NCI-H2196 treated with DMSO at 0.1 percent for 48 hours (cell line): ENCODE results near the gene DCC.

Experiments
- DNase-seq: peaks from one replicate; lab custom pipeline; 2025; ENCODE audit not compliant: unreplicated experiment; lab: John Stamatoyannopoulos, UW

Gene DCC

GRCh38 chr18:52999633-53000032 lies 659.6 kb downstream of the DCC start:
- no peak for DNase-seq

- no peak for DNase-seq
These were observed 664.8 kb downstream of the DCC start for GRCh38 chr18:53004798-53005197.

GRCh38 chr18:53018791-53019190 lies 678.8 kb downstream of the DCC start:
- no peak for DNase-seq

- DNase-seq: no peak
These were observed 685.2 kb downstream of the DCC start for GRCh38 chr18:53025247-53025646.

GRCh38 chr18:53028565-53028964 lies 688.6 kb downstream of the DCC start:
- DNase-seq: no peak

- DNase-seq: no peak
These were observed 693.1 kb downstream of the DCC start for GRCh38 chr18:53033128-53033527.

GRCh38 chr18:53038608-53039007 lies 698.6 kb downstream of the DCC start:
- DNase-seq: no peak

- DNase-seq: no peak
These were observed 700.3 kb downstream of the DCC start for GRCh38 chr18:53040286-53040685.

GRCh38 chr18:53056064-53056463 lies 716.1 kb downstream of the DCC start:
- DNase-seq: no peak

GRCh38 chr18:53070788-53071187 lies 730.8 kb downstream of the DCC start:
- no peak for DNase-seq

GRCh38 chr18:53080687-53081086 lies 740.7 kb downstream of the DCC start:
- no peak for DNase-seq

- no peak for DNase-seq
These were observed 753.6 kb downstream of the DCC start for GRCh38 chr18:53093636-53094035.

GRCh38 chr18:53101536-53102105 lies 761.6 kb downstream of the DCC start:
- DNase-seq: no peak

- no peak for DNase-seq
These were observed 774.4 kb downstream of the DCC start for GRCh38 chr18:53114441-53114840.

- DNase-seq: no peak
These were observed 776.0 kb downstream of the DCC start for GRCh38 chr18:53115876-53116585.

GRCh38 chr18:53117851-53118250 lies 777.9 kb downstream of the DCC start:
- DNase-seq: no peak

GRCh38 chr18:53126210-53126609 lies 786.2 kb downstream of the DCC start:
- no peak for DNase-seq

- DNase-seq: no peak
These were observed 791.0 kb downstream of the DCC start for GRCh38 chr18:53131001-53131400.

- no peak for DNase-seq
These were observed 794.7 kb downstream of the DCC start for GRCh38 chr18:53134711-53135110.

- DNase-seq: no peak
These were observed 795.7 kb downstream of the DCC start for GRCh38 chr18:53135654-53136053.

GRCh38 chr18:53139746-53140500 lies 799.9 kb downstream of the DCC start:
- DNase-seq: no peak

GRCh38 chr18:53142005-53142404 lies 802.0 kb downstream of the DCC start:
- no peak for DNase-seq
